Measurements from ENCODE around the gene CDC14A. TPM values are rescaled to one million over a fixed set of nuclear protein-coding genes. Genes with fewer than 3 reads are reported as not detected.

CDC14A gene
- total and polyA plus RNA-seq, 2 of the 8 experiments (the other 6 are each of a cell fraction or from before 2014, with no cell fraction given), result 3.2 to 8.9 TPM

DNA sequence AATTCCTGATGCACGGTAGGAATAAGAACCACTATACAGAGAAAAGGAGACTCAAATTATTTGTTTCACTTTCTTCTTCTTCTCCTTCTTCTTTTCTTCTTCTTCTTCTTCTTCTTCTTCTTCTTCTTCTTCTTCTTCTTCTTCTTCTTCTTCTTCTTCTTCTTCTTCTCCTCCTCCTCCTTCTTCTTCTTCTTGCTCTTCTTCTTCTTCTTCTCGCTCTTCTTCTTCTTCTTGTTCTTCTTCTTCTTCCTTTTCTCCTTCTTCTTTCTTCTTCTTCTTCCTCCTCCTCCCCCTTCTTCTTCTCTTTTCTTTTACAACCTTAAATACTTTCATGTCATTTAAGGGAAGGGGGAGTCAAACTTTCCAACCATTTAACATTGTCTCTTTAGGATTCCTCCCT lies 174.6 kb downstream of the CDC14A start:
- H3K18ac ChIP-seq (ENCODE audit: extremely low read depth, low read length), result no peak overlapping the region
- H2BK120ac ChIP-seq (replicated peaks; ENCODE audit: low read depth, low read length), result no peak overlapping the region
- no peak overlapping the region for H3K23ac ChIP-seq (ENCODE audit: insufficient read length)
- no peaks in the 10 kb centered on the region for H4K20me1 ChIP-seq (replicated peaks in 1 of 2; ENCODE audit: control insufficient read depth in 1 of 2, insufficient read depth in 2 of 2, low read length in 2 of 2)
- H3K9me3 ChIP-seq (ENCODE audit: insufficient read depth in 2 of 2, low read depth in 1 of 2, low read length in 1 of 2), result no peaks in the 10 kb centered on the region
- H4K91ac ChIP-seq (replicated peaks; ENCODE audit: insufficient read length, low read length), result no peak overlapping the region
- H4K8ac ChIP-seq (ENCODE audit: extremely low read depth, insufficient read depth, low read length), result no peak overlapping the region
- no peaks in the 10 kb centered on the region for H3K27me3 ChIP-seq (replicated peaks in 1 of 4; ENCODE audit: control insufficient read depth in 3 of 4, extremely low read depth in 1 of 4, insufficient read depth in 3 of 4, low read length in 3 of 4)
- no peak overlapping the region for H3K27ac ChIP-seq (ENCODE audit: low read depth, low read length)
- H3K79me1 ChIP-seq (ENCODE audit: low read depth, low read length), result no peaks in the 10 kb centered on the region
- no peak overlapping the region for H2BK20ac ChIP-seq (ENCODE audit: low read length)
- no peaks in the 10 kb centered on the region for H3K36me3 ChIP-seq (ENCODE audit: control insufficient read depth in 2 of 4, insufficient read depth in 4 of 4, low read length in 3 of 4)
- H2BK15ac ChIP-seq (ENCODE audit: low read length), result no peak overlapping the region
- no peak overlapping the region for H2BK12ac ChIP-seq (ENCODE audit: low read depth, low read length)
- H2AK5ac ChIP-seq (ENCODE audit: low read depth, low read length), result no peak overlapping the region
- WGBS, 2 experiments (ENCODE audit: extremely low coverage in 1 of 2, insufficient coverage in 1 of 2, insufficient read length in 1 of 2, insufficient replicate concordance in 2 of 2, low coverage in 1 of 2, low lambda C conversion rate in 2 of 2, missing lambda C conversion rate in 1 of 2), result 72% methylated on average over 2 of the region's 2 CpGs; no CpG with 5 or more reads in 1 of the 2 experiments
- no peak overlapping the region for H2AFZ ChIP-seq (ENCODE audit: low read length)
- no peak for FAIRE-seq
- no peak overlapping the region for H3K56ac ChIP-seq (replicated peaks; ENCODE audit: insufficient read length, low read depth, low read length)
- no peak overlapping the region for H3K4me3 ChIP-seq (ENCODE audit: extremely low read depth in 1 of 4, insufficient read depth in 2 of 4, low read depth in 3 of 4, low read length in 4 of 4)
- H3K14ac ChIP-seq (ENCODE audit: insufficient read length), result no peak overlapping the region
- H3K4me1 ChIP-seq (replicated peaks in 1 of 4; ENCODE audit: control insufficient read depth in 3 of 4, insufficient read depth in 4 of 4, low read length in 3 of 4), result no peaks in the 10 kb centered on the region
- H3K9ac ChIP-seq (replicated peaks in 1 of 4; ENCODE audit: extremely low read depth in 1 of 4, low read depth in 3 of 4, low read length in 3 of 4), result no peak overlapping the region
- no peaks in the 10 kb centered on the region for H3K23me2 ChIP-seq (ENCODE audit: low read depth, low read length)
- H4K5ac ChIP-seq (ENCODE audit: insufficient read length, low read depth, low read length), result no peak overlapping the region
- POLR2A ChIA-PET (ENCODE audit: partially characterized antibody), result no interaction called here
- H2BK5ac ChIP-seq (ENCODE audit: low read depth, low read length), result no peak overlapping the region
- H3K4ac ChIP-seq (replicated peaks; ENCODE audit: insufficient read length, low read depth, low read length), result no peak overlapping the region
- no peak for DNase-seq (ENCODE audit: low read depth in 1 of 2, low spot score in 2 of 2)
- CTCF ChIA-PET (ENCODE audit: partially characterized antibody), result interaction anchor here (1.4 to 2.4 kb wide), 5 partner anchors 16 to 342 kb away, joined by 3 to 10 read pairs (median 4); no protein-coding TSS in a partner anchor
- H3K79me2 ChIP-seq (ENCODE audit: control insufficient read depth in 1 of 2, insufficient read depth in 2 of 2, low read length in 2 of 2), result no peaks in the 10 kb centered on the region
- H3K4me2 ChIP-seq (ENCODE audit: insufficient read depth in 1 of 2, low read depth in 2 of 2, low read length in 2 of 2), result no peak overlapping the region
- no peak for TF ChIP-seq SUZ12 (IDR thresholded peaks at IDR 0.05; ENCODE audit: low read length)
- TF ChIP-seq TEAD4 (IDR thresholded peaks at IDR 0.05; ENCODE audit: low read depth, low read length), result no peak
- TF ChIP-seq ATF2 (IDR thresholded peaks at IDR 0.05; ENCODE audit: low read length), result no peak
- no peak for TF ChIP-seq NANOG (IDR thresholded peaks at IDR 0.05; ENCODE audit: insufficient read depth, low read depth, low read length, poor library complexity, severe bottlenecking)
- no peak for TF ChIP-seq MAFK (IDR thresholded peaks at IDR 0.05; ENCODE audit: low read depth, low read length)
- no peak for TF ChIP-seq BCL11A (IDR thresholded peaks at IDR 0.05; ENCODE audit: low read depth in 2 of 2, low read length in 2 of 2)
- TF ChIP-seq CTBP2 (IDR thresholded peaks at IDR 0.05; ENCODE audit: borderline replicate concordance, insufficient read depth, insufficient read length, low read length), result no peak
- TF ChIP-seq, protein P1, sequence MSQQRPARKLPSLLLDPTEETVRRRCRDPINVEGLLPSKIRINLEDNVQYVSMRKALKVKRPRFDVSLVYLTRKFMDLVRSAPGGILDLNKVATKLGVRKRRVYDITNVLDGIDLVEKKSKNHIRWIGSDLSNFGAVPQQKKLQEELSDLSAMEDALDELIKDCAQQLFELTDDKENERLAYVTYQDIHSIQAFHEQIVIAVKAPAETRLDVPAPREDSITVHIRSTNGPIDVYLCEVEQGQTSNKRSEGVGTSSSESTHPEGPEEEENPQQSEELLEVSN (IDR thresholded peaks at IDR 0.05), result no peak
- TF ChIP-seq POLR2A (IDR thresholded peaks at IDR 0.05; ENCODE audit: control extremely low read depth in 1 of 2, low read depth in 2 of 2, low read length in 2 of 2), result no peak
- TF ChIP-seq CBX5 (IDR thresholded peaks at IDR 0.05; ENCODE audit: low read depth, low read length), result no peak
- no peak for TF ChIP-seq EP300 (IDR thresholded peaks at IDR 0.05; ENCODE audit: borderline replicate concordance in 1 of 2, low read depth in 2 of 2, low read length in 2 of 2)
- no peak for TF ChIP-seq EGR1 (IDR thresholded peaks at IDR 0.05; ENCODE audit: borderline replicate concordance, low read depth, low read length)

All from H1 (cell line).